H1 (cell line): ENCODE results near the gene DYNLT1. TPM values are rescaled to one million over a fixed set of nuclear protein-coding genes. Genes with fewer than 3 reads are reported as not detected.

Source experiments
- FOSL1 ChIP-seq: IDR thresholded peaks from 2 replicates; pipeline ENCODE4 v1.6.1; 2011; ENCODE audit warnings: mild to moderate bottlenecking, low read depth, low read length, moderate library complexity; ENCODE audit not compliant: insufficient read depth
- KDM5A ChIP-seq: fragments of 200-600 bp; IDR thresholded peaks from 2 replicates; pipeline ENCODE4 v1.7.1; 2012; ENCODE audit warnings: mild to moderate bottlenecking, low read length, inconsistent platforms, mixed read lengths
- PHF8 ChIP-seq: fragments of 200-600 bp; sonication (generic); conservative IDR thresholded peaks from 2 replicates; pipeline ENCODE4 v1.7.1; 2012; ENCODE audit warnings: low read depth, mild to moderate bottlenecking, inconsistent platforms, low read length, moderate library complexity
- RBBP5 ChIP-seq: IDR thresholded peaks from 2 replicates; pipeline ENCODE4 v1.7.1; 2012; ENCODE audit warnings: low read depth, mild to moderate bottlenecking, inconsistent platforms, low read length, moderate library complexity, borderline replicate concordance
- SP4 ChIP-seq: IDR thresholded peaks from 2 replicates; pipeline ENCODE4 v1.6.1; 2012; ENCODE audit warnings: low read length, inconsistent platforms
- polyA plus RNA-seq, 7 experiments: library from polyadenylated mRNA; depleted of rRNA in 3 of 7; stranded (reverse) in 5 of 7; unstranded in 2 of 7; fragments of >200 nt in 5 of 7; fragments of 200-250 nt in 2 of 7; gene quantifications; 1 replicate in 5 of 7; 2 replicates in 1 of 7; 4 replicates in 1 of 7; pipeline versions ENCODE4 v1.2.1 to v1.2.3, GENCODE V29; 2011 to 2013; ENCODE audit warnings: missing spikeins in 2 of 7, mixed read lengths in 2 of 7
- total RNA-seq: library from RNA; stranded (reverse); fragmentation: NEBNext Ultra II Directional; extraction: Animal tissue kit (Norgen Biotek cat#: 25700); gene quantifications from 2 replicates; pipeline ENCODE4 v1.2.1, GENCODE V29; 2021
- TF ChIP-seq, protein P1 (sequence below): IDR thresholded peaks from 2 replicates; pipeline ENCODE4 v1.6.1; 2011; ENCODE audit warnings: low read depth, mild to moderate bottlenecking, low read length; ENCODE audit not compliant: insufficient read depth

The DYNLT1 gene
- total and polyA plus RNA-seq, 2 of the 8 experiments (the other 6 are each of a cell fraction or from before 2014, with no cell fraction given), result 119 to 245 TPM

GRCh38 chr6:158634695-158635426 lies 9.7 kb downstream of the DYNLT1 start (continued):
- no peak for TF ChIP-seq FOSL1
- no peak for TF ChIP-seq KDM5A
- no peak for TF ChIP-seq SP4
- no peak for TF ChIP-seq RBBP5
- TF ChIP-seq, protein P1, sequence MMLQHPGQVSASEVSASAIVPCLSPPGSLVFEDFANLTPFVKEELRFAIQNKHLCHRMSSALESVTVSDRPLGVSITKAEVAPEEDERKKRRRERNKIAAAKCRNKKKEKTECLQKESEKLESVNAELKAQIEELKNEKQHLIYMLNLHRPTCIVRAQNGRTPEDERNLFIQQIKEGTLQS, result no peak
- TF ChIP-seq PHF8, result no peak
- TF ChIP-seq, all 59 proteins: peak for 0
